ENCODE measurements around the gene SUGP1.

SUGP1 gene

GRCh38 chr19:19234220-19234816 is 86.0 kb downstream of the SUGP1 start:
- no peak overlapping the region for H3K27ac ChIP-seq
- TF ChIP-seq CTCF (conservative IDR thresholded peaks at IDR 0.05): no peak

- no peak overlapping the region for H3K27ac ChIP-seq
- no peak for TF ChIP-seq CTCF (conservative IDR thresholded peaks at IDR 0.05)
Measured at GRCh38 chr19:19232261-19232721, 88.0 kb downstream of the SUGP1 start.

GRCh38 chr19:19230999-19231398 is 89.3 kb downstream of the SUGP1 start:
- TF ChIP-seq CTCF (conservative IDR thresholded peaks at IDR 0.05): no peak
- no peak overlapping the region for H3K27ac ChIP-seq

- no peak for TF ChIP-seq CTCF (conservative IDR thresholded peaks at IDR 0.05)
- no peak overlapping the region for H3K27ac ChIP-seq
Measured at GRCh38 chr19:19229701-19230100, 90.6 kb downstream of the SUGP1 start.

GRCh38 chr19:19227217-19227616 is 93.1 kb downstream of the SUGP1 start:
- H3K27ac ChIP-seq: no peak overlapping the region
- no peak for TF ChIP-seq CTCF (conservative IDR thresholded peaks at IDR 0.05)

- no peak overlapping the region for H3K27ac ChIP-seq
- TF ChIP-seq CTCF (conservative IDR thresholded peaks at IDR 0.05): no peak
Measured at GRCh38 chr19:19226663-19227062, 93.6 kb downstream of the SUGP1 start.

- no peak overlapping the region for H3K27ac ChIP-seq
- TF ChIP-seq CTCF (conservative IDR thresholded peaks at IDR 0.05): no peak
Measured at GRCh38 chr19:19226204-19226603, 94.1 kb downstream of the SUGP1 start.
